HepG2 (cell line): ENCODE measurements around the gene TECTB. TPM values are rescaled to one million over a fixed set of nuclear protein-coding genes. Genes with fewer than 3 reads are reported as not detected.

Experiments used
- ATM ChIP-seq: fragments of 450-650 bp; IDR thresholded peaks from 2 replicates; pipeline ENCODE4 v1.7.1; 2017; ENCODE audit warnings: mild to moderate bottlenecking, borderline replicate concordance
- CBX1 ChIP-seq: IDR thresholded peaks from one replicate; pipeline ENCODE4 v1.6.1; 2016; ENCODE audit warnings: antibody characterized with exemption, low read depth
- CREB1 ChIP-seq, 2 experiments: fragments of 450-650 bp in 1 of 2; IDR thresholded peaks; 2 replicates each; pipeline ENCODE4 v1.6.1; 2016 to 2017; ENCODE audit warnings: control low read depth in 1 of 2, mild to moderate bottlenecking in 1 of 2, missing compliant biosample characterization in 1 of 2, missing genetic modification characterization in 1 of 2
- ETV5 ChIP-seq: IDR thresholded peaks from 2 replicates; pipeline ENCODE4 v1.6.1; 2018; ENCODE audit warnings: missing biosample characterization, missing genetic modification reagents, inconsistent platforms, borderline replicate concordance
- KDM2A ChIP-seq: sonication (generic); formaldehyde crosslinking; IDR thresholded peaks from 2 replicates; pipeline ENCODE4 v1.4.0; 2020; ENCODE audit warnings: low read depth, missing genetic modification reagents, borderline replicate concordance
- MEIS1 ChIP-seq: sonication (generic); formaldehyde crosslinking; IDR thresholded peaks from 2 replicates; pipeline ENCODE4 v1.9.0; 2021; ENCODE audit warnings: mild to moderate bottlenecking, missing genetic modification reagents, moderate library complexity, borderline replicate concordance
- ONECUT2 ChIP-seq: sonication (generic); formaldehyde crosslinking; IDR thresholded peaks from 2 replicates; pipeline ENCODE4 v1.4.0; 2020; ENCODE audit warnings: missing genetic modification reagents
- POLR2AphosphoS2 ChIP-seq: IDR thresholded peaks from 2 replicates; pipeline ENCODE4 v1.6.1; 2011; ENCODE audit warnings: low read depth, low read length, improper control_type of control experiment
- PPARG ChIP-seq: conservative IDR thresholded peaks from 2 replicates; pipeline ENCODE4 v1.6.1; 2016; ENCODE audit warnings: missing biosample characterization, missing genetic modification reagents
- SAP130 ChIP-seq: IDR thresholded peaks from 2 replicates; pipeline ENCODE4 v1.6.1; 2016; ENCODE audit warnings: low read depth
- TRIM24 ChIP-seq: sonication (generic); formaldehyde crosslinking; IDR thresholded peaks from 2 replicates; pipeline ENCODE4 v1.8.0; 2022; ENCODE audit warnings: mild to moderate bottlenecking, missing genetic modification reagents
- ZFP36 ChIP-seq: fragments of 150-350 bp; IDR thresholded peaks from 2 replicates; pipeline ENCODE4 v1.6.1; 2018; ENCODE audit warnings: borderline replicate concordance, low read length, low read depth; ENCODE audit not compliant: partially characterized antibody
- ZNF234 ChIP-seq: sonication (generic); formaldehyde crosslinking; conservative IDR thresholded peaks from 2 replicates; pipeline ENCODE4 v1.5.1; 2020; ENCODE audit warnings: mild to moderate bottlenecking, missing genetic modification reagents
- ZNF337 ChIP-seq: sonication (generic); formaldehyde crosslinking; IDR thresholded peaks from 2 replicates; pipeline ENCODE4 v1.5.1; 2020; ENCODE audit warnings: missing genetic modification reagents, low read depth, mild to moderate bottlenecking, borderline replicate concordance
- ZNF451 ChIP-seq: sonication (generic); formaldehyde crosslinking; IDR thresholded peaks from 2 replicates; pipeline ENCODE4 v1.5.0; 2020; ENCODE audit warnings: mild to moderate bottlenecking, missing genetic modification reagents
- ZNF546 ChIP-seq: sonication (generic); formaldehyde crosslinking; conservative IDR thresholded peaks from 2 replicates; pipeline ENCODE4 v1.8.1; 2023; ENCODE audit warnings: mild to moderate bottlenecking, missing genetic modification reagents
- ZNF7 ChIP-seq: IDR thresholded peaks from 2 replicates; pipeline ENCODE4 v1.6.1; 2016; ENCODE audit warnings: missing biosample characterization, missing genetic modification reagents
- ZNF772 ChIP-seq: sonication (generic); formaldehyde crosslinking; IDR thresholded peaks from 2 replicates; pipeline ENCODE4 v1.5.0; 2020; ENCODE audit warnings: mild to moderate bottlenecking, missing genetic modification reagents
- polyA plus RNA-seq, 8 experiments: library from polyadenylated mRNA; depleted of rRNA in 3 of 8; stranded (reverse) in 7 of 8; unstranded in 1 of 8; fragments of >200 nt; fragmentation: Illumina TruSeq in 4 of 8; extraction: Trizol in 4 of 8; gene quantifications; 2 replicates each; pipeline versions ENCODE4 v1.2.1 to v1.2.3, GENCODE V29; 2011 to 2016; ENCODE audit warnings: low read depth in 4 of 8, missing spikeins in 1 of 8, mixed read lengths in 1 of 8; ENCODE audit not compliant: insufficient read depth in 1 of 8
- total RNA-seq, 5 experiments: library from RNA; depleted of rRNA; stranded (reverse); fragments of >200 nt; fragmentation: Illumina TruSeq; extraction: Trizol; gene quantifications; 2 replicates each; pipeline ENCODE4 v1.2.3, GENCODE V29; 2016; ENCODE audit warnings: low read depth in 1 of 5
- TF ChIP-seq, protein P1 (sequence below): sonication (generic); formaldehyde crosslinking; IDR thresholded peaks from 2 replicates; pipeline ENCODE4 v1.5.1; 2020; ENCODE audit warnings: missing genetic modification reagents, mild to moderate bottlenecking, borderline replicate concordance
- TF ChIP-seq, protein P2 (sequence below): sonication (generic); formaldehyde crosslinking; IDR thresholded peaks from 2 replicates; pipeline ENCODE4 v1.8.1; 2023; ENCODE audit warnings: mild to moderate bottlenecking, inconsistent platforms, moderate library complexity, missing genetic modification reagents, borderline replicate concordance
- TF ChIP-seq, protein P3 (sequence below): IDR thresholded peaks from 2 replicates; pipeline ENCODE4 v1.6.1; 2016; ENCODE audit warnings: low read depth, missing genetic modification reagents, missing compliant biosample characterization

TECTB gene
- total and polyA plus RNA-seq, 2 of the 13 experiments (the other 11 are each of a cell fraction or from before 2014, with no cell fraction given) = 0.78 to 1.8 TPM

DNA sequence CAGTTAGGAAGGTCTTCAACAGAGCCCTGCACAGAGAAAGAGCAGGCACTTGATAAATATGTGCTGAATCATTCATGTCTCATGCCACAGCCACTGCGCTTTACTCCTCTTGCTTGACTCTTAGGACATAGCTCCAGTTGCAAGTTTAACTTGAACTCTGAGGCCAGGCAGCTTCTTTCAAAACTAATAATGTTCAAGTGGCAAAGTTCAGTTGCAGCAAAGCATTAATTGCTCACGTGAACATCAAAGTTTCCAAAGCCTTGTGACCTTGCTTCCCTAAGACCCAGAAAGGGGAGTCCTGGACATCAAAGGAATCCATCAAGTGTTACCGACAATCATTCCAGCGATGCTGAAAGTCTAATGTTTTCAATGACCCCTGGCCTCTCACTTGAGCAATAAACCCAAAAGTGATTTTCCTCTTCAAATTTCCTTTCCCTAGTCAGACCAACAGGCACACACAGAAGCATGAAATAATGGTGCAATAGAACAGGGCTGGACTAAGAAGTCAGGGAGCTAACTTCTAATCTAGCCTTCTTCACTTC, 21.8 kb upstream of the TECTB start (continued):
- TF ChIP-seq PPARG (CRISPR knock-in tag) = peak; percentile 98
- peak; percentile 90; the same call in 1 of the 2 replicates for TF ChIP-seq SAP130 (CRISPR knock-in tag)
- no peak for TF ChIP-seq ZFP36
- peak; percentile 67 for TF ChIP-seq KDM2A (CRISPR knock-in tag)
- peak; percentile 32; the same call in 1 of the 2 replicates for TF ChIP-seq CREB1 (IDR thresholded peaks at IDR 0.05)
- peak; percentile 86 for TF ChIP-seq CREB1 (CRISPR knock-in tag; IDR thresholded peaks at IDR 0.05)
- TF ChIP-seq ZNF772 (CRISPR knock-in tag) = peak; percentile 95; the same call in 1 of the 2 replicates
- 0 out of 2 replicates have a peak, but pooled peaks have one; percentile 63 for TF ChIP-seq ZNF337 (CRISPR knock-in tag)
- TF ChIP-seq ZNF234 (CRISPR knock-in tag) = no peak
- peak; percentile 95 for TF ChIP-seq MEIS1 (CRISPR knock-in tag)
- TF ChIP-seq TRIM24 (CRISPR knock-in tag) = peak; percentile 95
- TF ChIP-seq CBX1 = no peak
- TF ChIP-seq, protein P1, sequence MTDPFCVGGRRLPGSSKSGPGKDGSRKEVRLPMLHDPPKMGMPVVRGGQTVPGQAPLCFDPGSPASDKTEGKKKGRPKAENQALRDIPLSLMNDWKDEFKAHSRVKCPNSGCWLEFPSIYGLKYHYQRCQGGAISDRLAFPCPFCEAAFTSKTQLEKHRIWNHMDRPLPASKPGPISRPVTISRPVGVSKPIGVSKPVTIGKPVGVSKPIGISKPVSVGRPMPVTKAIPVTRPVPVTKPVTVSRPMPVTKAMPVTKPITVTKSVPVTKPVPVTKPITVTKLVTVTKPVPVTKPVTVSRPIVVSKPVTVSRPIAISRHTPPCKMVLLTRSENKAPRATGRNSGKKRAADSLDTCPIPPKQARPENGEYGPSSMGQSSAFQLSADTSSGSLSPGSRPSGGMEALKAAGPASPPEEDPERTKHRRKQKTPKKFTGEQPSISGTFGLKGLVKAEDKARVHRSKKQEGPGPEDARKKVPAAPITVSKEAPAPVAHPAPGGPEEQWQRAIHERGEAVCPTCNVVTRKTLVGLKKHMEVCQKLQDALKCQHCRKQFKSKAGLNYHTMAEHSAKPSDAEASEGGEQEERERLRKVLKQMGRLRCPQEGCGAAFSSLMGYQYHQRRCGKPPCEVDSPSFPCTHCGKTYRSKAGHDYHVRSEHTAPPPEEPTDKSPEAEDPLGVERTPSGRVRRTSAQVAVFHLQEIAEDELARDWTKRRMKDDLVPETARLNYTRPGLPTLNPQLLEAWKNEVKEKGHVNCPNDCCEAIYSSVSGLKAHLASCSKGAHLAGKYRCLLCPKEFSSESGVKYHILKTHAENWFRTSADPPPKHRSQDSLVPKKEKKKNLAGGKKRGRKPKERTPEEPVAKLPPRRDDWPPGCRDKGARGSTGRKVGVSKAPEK = no peak
- TF ChIP-seq ZNF7 = no peak; the same call in 1 of the 2 replicates
- TF ChIP-seq ONECUT2 (CRISPR knock-in tag) = peak; percentile 69
- TF ChIP-seq POLR2AphosphoS2 = no peak
- TF ChIP-seq ZNF451 (CRISPR knock-in tag) = no peak; the same call in 1 of the 2 replicates
- TF ChIP-seq, protein P2, sequence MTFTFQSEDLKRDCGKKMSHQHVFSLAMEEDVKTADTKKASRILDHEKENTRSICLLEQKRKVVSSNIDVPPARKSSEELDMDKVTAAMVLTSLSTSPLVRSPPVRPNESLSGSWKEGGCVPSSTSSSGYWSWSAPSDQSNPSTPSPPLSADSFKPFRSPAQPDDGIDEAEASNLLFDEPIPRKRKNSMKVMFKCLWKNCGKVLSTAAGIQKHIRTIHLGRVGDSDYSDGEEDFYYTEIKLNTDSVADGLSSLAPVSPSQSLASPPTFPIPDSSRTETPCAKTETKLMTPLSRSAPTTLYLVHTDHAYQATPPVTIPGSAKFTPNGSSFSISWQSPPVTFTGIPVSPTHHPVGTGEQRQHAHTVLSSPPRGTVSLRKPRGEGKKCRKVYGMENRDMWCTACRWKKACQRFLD (CRISPR knock-in tag) = no peak
- TF ChIP-seq ZNF546 (CRISPR knock-in tag) = no peak
- TF ChIP-seq ETV5 = peak; percentile 91
- TF ChIP-seq, protein P3, sequence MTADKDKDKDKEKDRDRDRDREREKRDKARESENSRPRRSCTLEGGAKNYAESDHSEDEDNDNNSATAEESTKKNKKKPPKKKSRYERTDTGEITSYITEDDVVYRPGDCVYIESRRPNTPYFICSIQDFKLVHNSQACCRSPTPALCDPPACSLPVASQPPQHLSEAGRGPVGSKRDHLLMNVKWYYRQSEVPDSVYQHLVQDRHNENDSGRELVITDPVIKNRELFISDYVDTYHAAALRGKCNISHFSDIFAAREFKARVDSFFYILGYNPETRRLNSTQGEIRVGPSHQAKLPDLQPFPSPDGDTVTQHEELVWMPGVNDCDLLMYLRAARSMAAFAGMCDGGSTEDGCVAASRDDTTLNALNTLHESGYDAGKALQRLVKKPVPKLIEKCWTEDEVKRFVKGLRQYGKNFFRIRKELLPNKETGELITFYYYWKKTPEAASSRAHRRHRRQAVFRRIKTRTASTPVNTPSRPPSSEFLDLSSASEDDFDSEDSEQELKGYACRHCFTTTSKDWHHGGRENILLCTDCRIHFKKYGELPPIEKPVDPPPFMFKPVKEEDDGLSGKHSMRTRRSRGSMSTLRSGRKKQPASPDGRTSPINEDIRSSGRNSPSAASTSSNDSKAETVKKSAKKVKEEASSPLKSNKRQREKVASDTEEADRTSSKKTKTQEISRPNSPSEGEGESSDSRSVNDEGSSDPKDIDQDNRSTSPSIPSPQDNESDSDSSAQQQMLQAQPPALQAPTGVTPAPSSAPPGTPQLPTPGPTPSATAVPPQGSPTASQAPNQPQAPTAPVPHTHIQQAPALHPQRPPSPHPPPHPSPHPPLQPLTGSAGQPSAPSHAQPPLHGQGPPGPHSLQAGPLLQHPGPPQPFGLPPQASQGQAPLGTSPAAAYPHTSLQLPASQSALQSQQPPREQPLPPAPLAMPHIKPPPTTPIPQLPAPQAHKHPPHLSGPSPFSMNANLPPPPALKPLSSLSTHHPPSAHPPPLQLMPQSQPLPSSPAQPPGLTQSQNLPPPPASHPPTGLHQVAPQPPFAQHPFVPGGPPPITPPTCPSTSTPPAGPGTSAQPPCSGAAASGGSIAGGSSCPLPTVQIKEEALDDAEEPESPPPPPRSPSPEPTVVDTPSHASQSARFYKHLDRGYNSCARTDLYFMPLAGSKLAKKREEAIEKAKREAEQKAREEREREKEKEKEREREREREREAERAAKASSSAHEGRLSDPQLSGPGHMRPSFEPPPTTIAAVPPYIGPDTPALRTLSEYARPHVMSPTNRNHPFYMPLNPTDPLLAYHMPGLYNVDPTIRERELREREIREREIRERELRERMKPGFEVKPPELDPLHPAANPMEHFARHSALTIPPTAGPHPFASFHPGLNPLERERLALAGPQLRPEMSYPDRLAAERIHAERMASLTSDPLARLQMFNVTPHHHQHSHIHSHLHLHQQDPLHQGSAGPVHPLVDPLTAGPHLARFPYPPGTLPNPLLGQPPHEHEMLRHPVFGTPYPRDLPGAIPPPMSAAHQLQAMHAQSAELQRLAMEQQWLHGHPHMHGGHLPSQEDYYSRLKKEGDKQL = peak; percentile 98
- TF ChIP-seq ATM = no peak
